22Rv1 (cell line): ENCODE data around the gene JAML.

Experiments used
- H3K27ac ChIP-seq: fragments of 450-650 bp; 2 replicates; pipeline ENCODE4 v1.5.1; 2017
- CTCF ChIP-seq: fragments of 450-650 bp; IDR thresholded peaks from 2 replicates; pipeline ENCODE4 v1.5.1; 2017; ENCODE audit warnings: mild to moderate bottlenecking
- ZFX ChIP-seq: fragments of 450-650 bp; IDR thresholded peaks from 2 replicates; pipeline ENCODE4 v1.6.1; 2017; ENCODE audit warnings: antibody characterized with exemption, borderline replicate concordance

JAML gene

GRCh38 chr11:118239509-118240205 lies 14.8 kb upstream of the JAML start:
- H3K27ac ChIP-seq: no peak overlapping the region
- TF ChIP-seq CTCF (no peak), ZFX (no peak)

GRCh38 chr11:118238929-118239328 lies 14.1 kb upstream of the JAML start:
- H3K27ac ChIP-seq: no peak overlapping the region
- TF ChIP-seq ZFX (no peak), CTCF (no peak)

- TF ChIP-seq ZFX (no peak), CTCF (no peak)
- H3K27ac ChIP-seq: no peak overlapping the region
Measured at GRCh38 chr11:118238421-118238820, 13.6 kb upstream of the JAML start.

- TF ChIP-seq ZFX (no peak), CTCF (no peak)
- H3K27ac ChIP-seq: no peak overlapping the region
Measured at GRCh38 chr11:118236170-118236569, 11.4 kb upstream of the JAML start.

- no peak overlapping the region for H3K27ac ChIP-seq
- TF ChIP-seq CTCF: no peak
Measured at GRCh38 chr11:118234833-118235232, 10.0 kb upstream of the JAML start.

GRCh38 chr11:118233850-118234249 lies 9.0 kb upstream of the JAML start:
- TF ChIP-seq ZFX: no peak
- TF ChIP-seq CTCF: no peak
- no peak overlapping the region for H3K27ac ChIP-seq

GRCh38 chr11:118233377-118233776 lies 8.6 kb upstream of the JAML start:
- no peak for TF ChIP-seq CTCF
- TF ChIP-seq ZFX: no peak
- H3K27ac ChIP-seq: no peak overlapping the region
